ENCODE data around the gene DECR2.

DECR2 gene

GRCh38 chr16:445566-445965 is 43.9 kb downstream of the DECR2 start:
- no peak for TF ChIP-seq CTCF (IDR thresholded peaks at IDR 0.05; ENCODE audit: borderline replicate concordance, control extremely low read depth, extremely low read depth, insufficient read depth, missing control alignments)
- DNase-seq (ENCODE audit: low spot score), result no peak
- in situ Hi-C loops (cut with MboI; ENCODE audit: low sequenced_read_pairs, unreplicated experiment), result no loop called here

- in situ Hi-C loops (cut with MboI; ENCODE audit: low sequenced_read_pairs, unreplicated experiment), result no loop called here
- no peak for TF ChIP-seq CTCF (IDR thresholded peaks at IDR 0.05; ENCODE audit: borderline replicate concordance, control extremely low read depth, extremely low read depth, insufficient read depth, missing control alignments)
- DNase-seq (ENCODE audit: low spot score), result peak; percentile 71
Observed at GRCh38 chr16:450385-450784, 48.7 kb downstream of the DECR2 start.

- TF ChIP-seq CTCF (IDR thresholded peaks at IDR 0.05; ENCODE audit: borderline replicate concordance, control extremely low read depth, extremely low read depth, insufficient read depth, missing control alignments), result no peak
- DNase-seq (ENCODE audit: low spot score), result no peak
- in situ Hi-C loops (cut with MboI; ENCODE audit: low sequenced_read_pairs, unreplicated experiment), result no loop called here
Observed at GRCh38 chr16:450785-451512, 49.3 kb downstream of the DECR2 start.

GRCh38 chr16:454397-454940 is 52.8 kb downstream of the DECR2 start:
- DNase-seq (ENCODE audit: low spot score), result no peak
- in situ Hi-C loops (cut with MboI; ENCODE audit: low sequenced_read_pairs, unreplicated experiment), result no loop called here
- TF ChIP-seq CTCF (IDR thresholded peaks at IDR 0.05; ENCODE audit: borderline replicate concordance, control extremely low read depth, extremely low read depth, insufficient read depth, missing control alignments), result no peak

- no peak for DNase-seq (ENCODE audit: low spot score)
- in situ Hi-C loops (cut with MboI; ENCODE audit: low sequenced_read_pairs, unreplicated experiment), result no loop called here
- TF ChIP-seq CTCF (IDR thresholded peaks at IDR 0.05; ENCODE audit: borderline replicate concordance, control extremely low read depth, extremely low read depth, insufficient read depth, missing control alignments), result no peak
Observed at GRCh38 chr16:455453-455852, 53.8 kb downstream of the DECR2 start.

- no peak for DNase-seq (ENCODE audit: low spot score)
- in situ Hi-C loops (cut with MboI; ENCODE audit: low sequenced_read_pairs, unreplicated experiment), result no loop called here
- TF ChIP-seq CTCF (IDR thresholded peaks at IDR 0.05; ENCODE audit: borderline replicate concordance, control extremely low read depth, extremely low read depth, insufficient read depth, missing control alignments), result no peak
Observed at GRCh38 chr16:456891-457483, 55.3 kb downstream of the DECR2 start.
